ENCODE results near the gene ERC2.

- TF ChIP-seq, protein P1, sequence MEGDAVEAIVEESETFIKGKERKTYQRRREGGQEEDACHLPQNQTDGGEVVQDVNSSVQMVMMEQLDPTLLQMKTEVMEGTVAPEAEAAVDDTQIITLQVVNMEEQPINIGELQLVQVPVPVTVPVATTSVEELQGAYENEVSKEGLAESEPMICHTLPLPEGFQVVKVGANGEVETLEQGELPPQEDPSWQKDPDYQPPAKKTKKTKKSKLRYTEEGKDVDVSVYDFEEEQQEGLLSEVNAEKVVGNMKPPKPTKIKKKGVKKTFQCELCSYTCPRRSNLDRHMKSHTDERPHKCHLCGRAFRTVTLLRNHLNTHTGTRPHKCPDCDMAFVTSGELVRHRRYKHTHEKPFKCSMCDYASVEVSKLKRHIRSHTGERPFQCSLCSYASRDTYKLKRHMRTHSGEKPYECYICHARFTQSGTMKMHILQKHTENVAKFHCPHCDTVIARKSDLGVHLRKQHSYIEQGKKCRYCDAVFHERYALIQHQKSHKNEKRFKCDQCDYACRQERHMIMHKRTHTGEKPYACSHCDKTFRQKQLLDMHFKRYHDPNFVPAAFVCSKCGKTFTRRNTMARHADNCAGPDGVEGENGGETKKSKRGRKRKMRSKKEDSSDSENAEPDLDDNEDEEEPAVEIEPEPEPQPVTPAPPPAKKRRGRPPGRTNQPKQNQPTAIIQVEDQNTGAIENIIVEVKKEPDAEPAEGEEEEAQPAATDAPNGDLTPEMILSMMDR (IDR thresholded peaks at IDR 0.05; ENCODE audit: low read length), result no peak
- no peak for TF ChIP-seq EZH2 (IDR thresholded peaks at IDR 0.05; ENCODE audit: borderline replicate concordance, low read length)
These were observed 850.9 kb downstream of the ERC2 start for GRCh38 chr3:55617385-55617784.
